Amniotic epithelial cell (primary cell): ENCODE measurements around the gene PPP1R1B.
"Not testable (repeated sequence)": the region's sequence is repeated elsewhere in the genome, so short reads cannot be mapped to it uniquely, and the experiment has no call there.

ENCODE experiments used
- DNase-seq: peaks from one replicate; pipeline ENCODE4 v3.0.0-alpha.2; 2010; ENCODE audit warnings: low read depth

The PPP1R1B gene

GRCh38 chr17:39626171-39627046 is at the start of gene PPP1R1B:
Gene PPP1R1B (plus strand): TSS chr17:39626952. CDS start chr17:39627393, 441 bp downstream.
- DNase-seq = no peak

- DNase-seq = no peak
Measured at GRCh38 chr17:39578272-39578671, 48.5 kb upstream of the PPP1R1B start.

- DNase-seq = no peak
Measured at GRCh38 chr17:39579318-39580081, 47.3 kb upstream of the PPP1R1B start.

- no peak for DNase-seq
Measured at GRCh38 chr17:39580082-39580468, 46.7 kb upstream of the PPP1R1B start.

- no peak for DNase-seq
Measured at GRCh38 chr17:39581071-39581758, 45.5 kb upstream of the PPP1R1B start.

GRCh38 chr17:39581759-39582085 is 45.0 kb upstream of the PPP1R1B start:
- DNase-seq = no peak

GRCh38 chr17:39582658-39583057 is 44.1 kb upstream of the PPP1R1B start:
- DNase-seq = no peak

GRCh38 chr17:39590180-39590579 is 36.6 kb upstream of the PPP1R1B start:
- DNase-seq = not testable (repeated sequence)

GRCh38 chr17:39591958-39592954 is 34.5 kb upstream of the PPP1R1B start:
- DNase-seq = peak; percentile 48

GRCh38 chr17:39593371-39593770 is 33.4 kb upstream of the PPP1R1B start:
- no peak for DNase-seq

- DNase-seq = no peak
Measured at GRCh38 chr17:39595294-39595693, 31.5 kb upstream of the PPP1R1B start.

- DNase-seq = no peak
Measured at GRCh38 chr17:39595928-39596510, 30.7 kb upstream of the PPP1R1B start.

GRCh38 chr17:39596543-39597267 is 30.0 kb upstream of the PPP1R1B start:
- DNase-seq = no peak

GRCh38 chr17:39597372-39598046 is 29.2 kb upstream of the PPP1R1B start:
- DNase-seq = no peak

GRCh38 chr17:39598047-39598481 is 28.7 kb upstream of the PPP1R1B start:
- DNase-seq = no peak

- DNase-seq = no peak
Measured at GRCh38 chr17:39598630-39599003, 28.1 kb upstream of the PPP1R1B start.

- no peak for DNase-seq
Measured at GRCh38 chr17:39599004-39599664, 27.6 kb upstream of the PPP1R1B start.

- DNase-seq = no peak
Measured at GRCh38 chr17:39599665-39600231, 27.0 kb upstream of the PPP1R1B start.
